Endodermal cell (in vitro differentiated cells): ENCODE results near the gene THSD7B. TPM values are rescaled to one million over a fixed set of nuclear protein-coding genes. Genes with fewer than 3 reads are reported as not detected.

Experiments
- DNase-seq: peaks from one replicate; pipeline ENCODE4 v3.0.0-alpha.2; 2017
- H3K27ac ChIP-seq: 2 replicates; pipeline ENCODE4 v1.5.1; 2013; ENCODE audit warnings: mild to moderate bottlenecking, low read depth, low read length, moderate library complexity
- H3K27me3 ChIP-seq: 2 replicates; pipeline ENCODE4 v1.6.1; 2013; ENCODE audit warnings: mild to moderate bottlenecking, low read length, moderate library complexity; ENCODE audit not compliant: insufficient read depth, control insufficient read depth, poor library complexity, severe bottlenecking
- H3K36me3 ChIP-seq: 2 replicates; pipeline ENCODE4 v1.7.0; 2013; ENCODE audit warnings: mild to moderate bottlenecking, low read length, moderate library complexity; ENCODE audit not compliant: control insufficient read depth, insufficient read depth
- H3K4me1 ChIP-seq: one replicate; pipeline ENCODE4 v1.7.0; 2013; ENCODE audit warnings: low read length; ENCODE audit not compliant: control insufficient read depth, insufficient read depth
- H3K4me3 ChIP-seq: 2 replicates; pipeline ENCODE4 v1.5.1; 2013; ENCODE audit warnings: mild to moderate bottlenecking, low read length, moderate library complexity
- H3K9ac ChIP-seq: 2 replicates; pipeline ENCODE4 v1.6.1; 2013; ENCODE audit warnings: mild to moderate bottlenecking, low read length, moderate library complexity; ENCODE audit not compliant: poor library complexity, severe bottlenecking; ENCODE audit errors: extremely low read depth
- H3K9me3 ChIP-seq: 2 replicates; pipeline ENCODE4 v1.6.1; 2013; ENCODE audit warnings: mild to moderate bottlenecking, low read length, moderate library complexity; ENCODE audit not compliant: control insufficient read depth
- H3K27ac Mint-ChIP-seq: 2 replicates; pipeline ENCODE4 v1.8.0; 2020; ENCODE audit warnings: mixed read lengths
- H3K27me3 Mint-ChIP-seq: 2 replicates; pipeline ENCODE4 v1.8.0; 2021; ENCODE audit warnings: mild to moderate bottlenecking, mixed read lengths; ENCODE audit not compliant: insufficient read depth
- H3K36me3 Mint-ChIP-seq: 2 replicates; pipeline ENCODE4 v1.8.0; 2020; ENCODE audit warnings: low read depth, mixed read lengths
- H3K4me1 Mint-ChIP-seq: 2 replicates; pipeline ENCODE4 v1.8.0; 2020; ENCODE audit warnings: mixed read lengths
- H3K4me3 Mint-ChIP-seq: 2 replicates; pipeline ENCODE4 v1.8.0; 2020; ENCODE audit warnings: mild to moderate bottlenecking, moderate library complexity, mixed read lengths
- H3K9me3 Mint-ChIP-seq: 2 replicates; pipeline ENCODE4 v1.8.0; 2020; ENCODE audit warnings: mild to moderate bottlenecking, mixed read lengths
- CTCF ChIP-seq: fragments of 200-600 bp; sonication (generic); conservative IDR thresholded peaks from 2 replicates; pipeline ENCODE4 v1.5.0; 2021; ENCODE audit warnings: antibody characterized with exemption, mild to moderate bottlenecking
- WGBS, 2 experiments: methylation state at CpG; one replicate each; pipeline versions ENCODE4 v1.1.5 to v1.1.7; 2013; ENCODE audit warnings: missing lambda C conversion rate in 2 of 2, mixed read lengths in 1 of 2; ENCODE audit not compliant: insufficient coverage in 1 of 2, insufficient read length in 1 of 2; 5-methylcytosine and 5-hydroxymethylcytosine counted together
- total RNA-seq, 2 donors: library from RNA; stranded (reverse); fragmentation: NEBNext Ultra II Directional in 1 of 2; extraction: Animal tissue kit (Norgen Biotek cat#: 25700) in 1 of 2; gene quantifications; 2 replicates in 1 of 2; 3 replicates in 1 of 2; pipeline ENCODE4 v1.2.1, GENCODE V29; 2021

The THSD7B gene
- total RNA-seq, 2 donors from 2014 or later = 1.8 to 2.6 TPM

- WGBS, 2 experiments = 82% methylated on average over 2 of the region's 2 CpGs; no CpG with 5 or more reads in 1 of the 2 experiments
- Histone ChIP-seq H3K27me3 (no peaks in the 10 kb centered on the region), H3K27ac (no peak overlapping the region), H3K9ac (no peak overlapping the region), H3K9me3 (no peaks in the 10 kb centered on the region), H3K36me3 (no peaks in the 10 kb centered on the region), H3K4me1 (peaks cover 8% of the 10 kb centered on the region), H3K4me3 (no peak overlapping the region)
- H3K4me3 Mint-ChIP-seq = no peak overlapping the region
- no peaks in the 10 kb centered on the region for H3K36me3 Mint-ChIP-seq
- no peaks in the 10 kb centered on the region for H3K9me3 Mint-ChIP-seq
- H3K27me3 Mint-ChIP-seq = no peaks in the 10 kb centered on the region
- TF ChIP-seq CTCF = no peak
- peak overlapping the region; percentile 66 for H3K27ac Mint-ChIP-seq
- DNase-seq = no peak
- peaks cover 27% of the 10 kb centered on the region for H3K4me1 Mint-ChIP-seq
Measured at GRCh38 chr2:137507237-137507636, 741.9 kb downstream of the THSD7B start.

GRCh38 chr2:137508739-137509384, 743.5 kb downstream of the THSD7B start:
- no peaks in the 10 kb centered on the region for H3K27me3 ChIP-seq
- 87 to 95% methylated on average over 4 to 5 of the region's 5 CpGs for WGBS, 2 experiments
- H3K4me1 Mint-ChIP-seq = peaks cover 27% of the 10 kb centered on the region
- H3K36me3 Mint-ChIP-seq = no peaks in the 10 kb centered on the region
- H3K4me3 Mint-ChIP-seq = no peak overlapping the region
- no peaks in the 10 kb centered on the region for H3K27me3 Mint-ChIP-seq
- H3K4me1 ChIP-seq = peaks cover 8% of the 10 kb centered on the region
- H3K9me3 ChIP-seq = no peaks in the 10 kb centered on the region
- H3K36me3 ChIP-seq = no peaks in the 10 kb centered on the region
- H3K9ac ChIP-seq = no peak overlapping the region
- TF ChIP-seq CTCF = peak; percentile 38
- H3K27ac ChIP-seq = no peak overlapping the region
- DNase-seq = peak; percentile 56
- no peak overlapping the region for H3K4me3 ChIP-seq
- H3K9me3 Mint-ChIP-seq = no peaks in the 10 kb centered on the region
- no peak overlapping the region for H3K27ac Mint-ChIP-seq

GRCh38 chr2:137511526-137511925, 746.2 kb downstream of the THSD7B start:
- H3K36me3 ChIP-seq = no peaks in the 10 kb centered on the region
- peaks cover 18% of the 10 kb centered on the region for H3K4me1 Mint-ChIP-seq
- H3K27ac Mint-ChIP-seq = no peak overlapping the region
- peaks cover 13% of the 10 kb centered on the region for H3K9me3 Mint-ChIP-seq
- peak; percentile 74 for TF ChIP-seq CTCF
- no peaks in the 10 kb centered on the region for H3K27me3 ChIP-seq
- peaks cover 4% of the 10 kb centered on the region for H3K4me1 ChIP-seq
- H3K9me3 ChIP-seq = no peaks in the 10 kb centered on the region
- 60 to 75% methylated on average over 1 of the region's 1 CpG for WGBS, 2 experiments
- no peaks in the 10 kb centered on the region for H3K27me3 Mint-ChIP-seq
- H3K36me3 Mint-ChIP-seq = peaks cover 4% of the 10 kb centered on the region
- no peak overlapping the region for H3K9ac ChIP-seq
- no peak overlapping the region for H3K27ac ChIP-seq
- H3K4me3 ChIP-seq = no peak overlapping the region
- no peak overlapping the region for H3K4me3 Mint-ChIP-seq
- DNase-seq = no peak
